Astrocyte of the spinal cord (primary cell): Measurements from ENCODE around the gene ELF4.

ENCODE experiments used
- DNase-seq: peaks from one replicate; pipeline ENCODE4 v3.0.0; 2011; ENCODE audit warnings: low read depth, low spot score
- H3K4me3 ChIP-seq: 2 replicates; pipeline ENCODE4 v1.5.1; 2011; ENCODE audit warnings: low read depth, mild to moderate bottlenecking, low read length, moderate library complexity
- CTCF ChIP-seq: IDR thresholded peaks from 2 replicates; pipeline ENCODE4 v1.5.1; 2012; ENCODE audit warnings: low read depth, mild to moderate bottlenecking, low read length, inconsistent platforms
- in situ Hi-C: cut with HindIII; loops from 2 replicates; pipeline ENCODE4 v1.10.0; 2017; ENCODE audit warnings: low sequenced_read_pairs

Gene ELF4

GRCh38 chrX:130034178-130034577, 76.1 kb downstream of the ELF4 start:
- no peak overlapping the region for H3K4me3 ChIP-seq
- no peak for TF ChIP-seq CTCF
- DNase-seq, result no peak
- in situ Hi-C loops, result no loop called here

GRCh38 chrX:130032552-130032951, 77.7 kb downstream of the ELF4 start:
- no peak for DNase-seq
- in situ Hi-C loops, result no loop called here
- TF ChIP-seq CTCF, result no peak
- H3K4me3 ChIP-seq, result no peak overlapping the region

- DNase-seq, result no peak
- TF ChIP-seq CTCF, result no peak
- in situ Hi-C loops, result no loop called here
- no peak overlapping the region for H3K4me3 ChIP-seq
These were observed 79.5 kb downstream of the ELF4 start for GRCh38 chrX:130030826-130031225.

- H3K4me3 ChIP-seq, result no peak overlapping the region
- peak; percentile 63 for TF ChIP-seq CTCF
- DNase-seq, result peak; percentile 20
- in situ Hi-C loops, result no loop called here
These were observed 82.1 kb downstream of the ELF4 start for GRCh38 chrX:130028196-130028595.

- no peak for DNase-seq
- in situ Hi-C loops, result no loop called here
- H3K4me3 ChIP-seq, result no peak overlapping the region
- no peak for TF ChIP-seq CTCF
These were observed 82.7 kb downstream of the ELF4 start for GRCh38 chrX:130027569-130027968.

GRCh38 chrX:130025256-130025655, 85.0 kb downstream of the ELF4 start:
- DNase-seq, result no peak
- TF ChIP-seq CTCF, result peak; percentile 4
- in situ Hi-C loops, result no loop called here
- H3K4me3 ChIP-seq, result no peak overlapping the region

- H3K4me3 ChIP-seq, result no peak overlapping the region
- DNase-seq, result peak; percentile 25
- in situ Hi-C loops, result no loop called here
- TF ChIP-seq CTCF, result no peak
These were observed 86.2 kb downstream of the ELF4 start for GRCh38 chrX:130024127-130024526.
